NCI-H2196 treated with DMSO at 0.1 percent for 48 hours (cell line): ENCODE measurements around the gene KLHDC10.
"Not testable (repeated sequence)": the region's sequence is repeated elsewhere in the genome, so short reads cannot be mapped to it uniquely, and the experiment has no call there.

ENCODE experiments used
- DNase-seq: peaks from one replicate; lab custom pipeline; 2025; ENCODE audit not compliant: unreplicated experiment; lab: John Stamatoyannopoulos, UW

The KLHDC10 gene

GRCh38 chr7:130140551-130141160, 70.3 kb downstream of the KLHDC10 start:
- no peak for DNase-seq

- DNase-seq: no peak
Measured at GRCh38 chr7:130141161-130141883, 71.0 kb downstream of the KLHDC10 start.

GRCh38 chr7:130141884-130142653, 71.7 kb downstream of the KLHDC10 start:
- DNase-seq: no peak

- no peak for DNase-seq
Measured at GRCh38 chr7:130142654-130143333, 72.5 kb downstream of the KLHDC10 start.

GRCh38 chr7:130143334-130143732, 73.0 kb downstream of the KLHDC10 start:
- DNase-seq: no peak

GRCh38 chr7:130143986-130144311, 73.6 kb downstream of the KLHDC10 start:
- no peak for DNase-seq

GRCh38 chr7:130144312-130145171, 74.2 kb downstream of the KLHDC10 start:
- no peak for DNase-seq

GRCh38 chr7:130145424-130146100, 75.2 kb downstream of the KLHDC10 start:
- no peak for DNase-seq

GRCh38 chr7:130146142-130146541, 75.8 kb downstream of the KLHDC10 start:
- DNase-seq: not testable (repeated sequence)

GRCh38 chr7:130146693-130147405, 76.5 kb downstream of the KLHDC10 start:
- DNase-seq: no peak

- no peak for DNase-seq
Measured at GRCh38 chr7:130147710-130148325, 77.5 kb downstream of the KLHDC10 start.

- no peak for DNase-seq
Measured at GRCh38 chr7:130148561-130148960, 78.2 kb downstream of the KLHDC10 start.

GRCh38 chr7:130149281-130150139, 79.2 kb downstream of the KLHDC10 start:
- peak; percentile 65 for DNase-seq

GRCh38 chr7:130150587-130150986, 80.3 kb downstream of the KLHDC10 start:
- DNase-seq: no peak

GRCh38 chr7:130151591-130152492, 81.5 kb downstream of the KLHDC10 start:
- DNase-seq: no peak

- no peak for DNase-seq
Measured at GRCh38 chr7:130152493-130153210, 82.3 kb downstream of the KLHDC10 start.
